SJSA1 (cell line): ENCODE results near the gene HEPACAM. TPM values are rescaled to one million over a fixed set of nuclear protein-coding genes. Genes with fewer than 3 reads are reported as not detected.
"Not testable (repeated sequence)": the region's sequence is repeated elsewhere in the genome, so short reads cannot be mapped to it uniquely, and the experiment has no call there.

Experiments
- DNase-seq, 2 experiments: peaks; one replicate each; pipeline ENCODE4 v3.0.0-alpha.2; 2015 to 2020; ENCODE audit warnings: low spot score in 2 of 2, low read depth in 1 of 2
- H3K27ac ChIP-seq: fragments of 250-450 bp; sonication (Bioruptor Pico); 2 replicates; pipeline ENCODE4 v1.5.1; 2020; ENCODE audit warnings: mild to moderate bottlenecking, moderate library complexity
- H3K27me3 ChIP-seq: fragments of 250-450 bp; sonication (Bioruptor Pico); replicated peaks from 2 replicates; pipeline ENCODE4 v1.5.1; 2020; ENCODE audit warnings: mild to moderate bottlenecking, moderate library complexity
- H3K36me3 ChIP-seq: fragments of 250-450 bp; sonication (Bioruptor Pico); 2 replicates; pipeline ENCODE4 v1.5.1; 2020; ENCODE audit warnings: mild to moderate bottlenecking
- H3K4me1 ChIP-seq: fragments of 250-450 bp; sonication (Bioruptor Pico); replicated peaks from 2 replicates; pipeline ENCODE4 v1.6.1; 2021; ENCODE audit warnings: mild to moderate bottlenecking
- H3K4me3 ChIP-seq: fragments of 250-450 bp; sonication (Bioruptor Pico); 2 replicates; pipeline ENCODE4 v1.5.1; 2020; ENCODE audit warnings: mild to moderate bottlenecking
- H3K9me3 ChIP-seq: fragments of 250-450 bp; sonication (Bioruptor Pico); replicated peaks from 2 replicates; pipeline ENCODE4 v1.5.1; 2020; ENCODE audit warnings: mild to moderate bottlenecking
- total RNA-seq: library from RNA; depleted of rRNA; stranded (reverse); fragments of >200 nt; shearing (Covaris generic); gene quantifications from 2 replicates; pipeline ENCODE4 v1.2.3, GENCODE V29; 2014; rRNA removed

The HEPACAM gene, protein sequence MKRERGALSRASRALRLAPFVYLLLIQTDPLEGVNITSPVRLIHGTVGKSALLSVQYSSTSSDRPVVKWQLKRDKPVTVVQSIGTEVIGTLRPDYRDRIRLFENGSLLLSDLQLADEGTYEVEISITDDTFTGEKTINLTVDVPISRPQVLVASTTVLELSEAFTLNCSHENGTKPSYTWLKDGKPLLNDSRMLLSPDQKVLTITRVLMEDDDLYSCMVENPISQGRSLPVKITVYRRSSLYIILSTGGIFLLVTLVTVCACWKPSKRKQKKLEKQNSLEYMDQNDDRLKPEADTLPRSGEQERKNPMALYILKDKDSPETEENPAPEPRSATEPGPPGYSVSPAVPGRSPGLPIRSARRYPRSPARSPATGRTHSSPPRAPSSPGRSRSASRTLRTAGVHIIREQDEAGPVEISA
- not detected in 2 replicates for total RNA-seq

DNA sequence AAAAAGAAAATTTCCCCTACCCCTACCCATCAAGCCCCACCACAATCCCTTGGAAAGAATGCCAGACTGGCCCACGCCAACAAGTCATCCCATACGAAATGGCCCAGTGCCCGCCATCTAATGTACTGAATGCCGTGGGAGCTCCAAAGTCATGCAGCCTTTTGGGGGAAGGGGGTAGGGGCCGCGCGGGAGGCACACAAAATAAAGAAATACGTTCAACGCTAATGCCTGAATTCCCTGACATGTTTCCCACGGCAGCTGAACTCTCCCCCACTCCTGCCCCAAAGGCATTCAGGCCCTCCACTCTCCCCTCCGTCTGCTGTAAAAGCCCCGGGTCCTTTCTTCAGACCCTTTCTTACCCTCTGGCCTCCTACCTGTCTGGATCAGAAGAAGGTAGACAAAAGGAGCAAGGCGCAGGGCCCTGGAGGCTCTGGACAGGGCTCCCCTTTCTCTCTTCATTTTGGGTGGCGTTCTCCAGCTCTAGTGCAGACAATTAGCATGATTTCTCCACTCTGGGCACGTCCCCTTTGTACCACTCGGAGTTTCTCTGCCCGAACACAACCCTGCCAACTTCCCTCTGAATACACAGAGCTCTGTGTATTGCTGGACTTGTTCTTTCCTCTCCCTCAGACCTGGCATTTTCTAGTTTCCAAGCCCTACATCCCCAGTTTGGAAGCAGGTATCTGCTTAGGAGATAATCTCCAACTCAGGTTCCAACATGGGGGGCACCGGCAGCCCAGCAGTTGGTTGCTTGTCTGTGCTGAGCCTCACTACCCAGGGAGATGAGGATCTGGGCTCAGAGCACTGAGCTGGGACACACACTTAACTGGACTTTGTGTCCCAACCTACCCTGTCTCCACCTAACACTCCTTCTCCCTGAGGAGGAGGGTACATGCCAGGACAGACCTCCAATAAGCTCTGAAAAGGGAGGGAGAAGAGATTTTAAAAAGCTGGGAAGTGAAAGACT is at the start of gene HEPACAM:
TSS of gene HEPACAM (minus strand) at position 500 of the 967 bp plus-strand sequence. CDS start at position 459, 41 bp downstream.
- Histone ChIP-seq H3K36me3 (no peaks in the 10 kb centered on the region), H3K4me1 (no peaks in the 10 kb centered on the region), H3K4me3 (no peak within 1 kb of the TSS), H3K27me3 (no peaks in the 10 kb centered on the region), H3K27ac (no peak within 1 kb of the TSS), H3K9me3 (no peaks in the 10 kb centered on the region)
- no peak for DNase-seq

DNA sequence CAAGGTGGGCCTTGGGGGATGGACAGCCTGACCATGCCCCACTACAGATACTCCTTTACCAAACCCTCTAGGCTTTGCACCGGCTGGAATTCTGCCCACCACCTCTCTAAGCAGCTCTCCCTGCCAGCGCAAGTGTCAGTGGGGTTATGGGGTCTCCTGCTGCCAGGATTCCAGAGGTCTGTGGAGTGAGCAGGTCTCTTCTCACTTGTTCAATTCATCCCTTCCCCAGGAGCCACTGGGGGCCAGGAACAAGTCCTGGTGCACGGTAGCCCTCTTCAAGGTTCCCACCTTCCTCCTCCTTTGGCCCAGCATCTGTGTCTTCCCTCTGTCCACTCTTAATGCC is 48.6 kb upstream of the HEPACAM start:
- no peak overlapping the region for H3K27ac ChIP-seq
- no peaks in the 10 kb centered on the region; the same call in 1 of the 2 replicates for H3K36me3 ChIP-seq
- DNase-seq: no peak
- H3K4me3 ChIP-seq: no peak overlapping the region
- H3K9me3 ChIP-seq: no peaks in the 10 kb centered on the region
- no peaks in the 10 kb centered on the region for H3K4me1 ChIP-seq
- H3K27me3 ChIP-seq: no peaks in the 10 kb centered on the region

DNA sequence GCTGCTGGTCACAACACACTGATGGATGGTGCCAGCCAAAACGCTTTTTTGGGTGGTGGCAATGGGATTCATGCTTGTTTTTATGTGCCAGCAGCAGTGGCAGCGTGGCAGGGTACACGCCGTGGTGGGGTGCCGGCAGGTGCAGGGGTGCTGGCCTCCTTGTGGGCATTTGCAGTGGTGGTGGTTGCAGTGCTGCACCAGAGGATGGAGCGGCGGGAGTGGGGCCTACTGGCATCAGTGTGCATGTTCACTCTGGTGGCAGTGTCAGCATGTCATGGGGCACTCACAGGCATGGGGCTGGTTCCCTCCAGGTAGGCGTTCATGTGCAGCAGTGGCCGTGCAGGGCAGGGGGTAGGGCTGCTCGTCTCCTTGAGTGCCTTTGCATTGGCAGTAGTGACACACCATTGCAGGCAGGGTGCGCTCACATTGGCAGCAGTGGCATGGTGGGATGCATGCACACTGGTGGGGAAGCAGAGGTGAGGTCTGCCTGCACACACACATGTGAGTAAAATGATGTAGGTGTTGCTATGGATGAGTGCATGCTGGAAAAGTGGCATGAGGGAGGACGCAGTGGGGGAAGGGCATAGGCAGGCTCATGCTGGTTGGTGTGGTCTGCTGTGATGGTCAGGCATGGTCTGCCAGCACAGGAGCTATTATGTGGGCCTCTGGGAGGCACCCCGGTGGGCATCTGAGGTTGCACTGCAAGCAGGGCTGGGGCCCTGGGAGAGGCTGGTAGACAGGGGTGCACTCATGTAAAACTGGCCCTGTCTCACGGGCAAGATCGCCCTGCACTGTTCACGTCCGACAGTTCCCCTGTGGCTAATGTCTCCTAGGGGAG is 48.0 kb upstream of the HEPACAM start:
- Histone ChIP-seq H3K27ac (no peak overlapping the region), H3K36me3 (no peaks in the 10 kb centered on the region; the same call in 1 of the 2 replicates), H3K9me3 (no peaks in the 10 kb centered on the region), H3K4me1 (no peaks in the 10 kb centered on the region), H3K27me3 (no peaks in the 10 kb centered on the region), H3K4me3 (no peak overlapping the region)
- no peak for DNase-seq

DNA sequence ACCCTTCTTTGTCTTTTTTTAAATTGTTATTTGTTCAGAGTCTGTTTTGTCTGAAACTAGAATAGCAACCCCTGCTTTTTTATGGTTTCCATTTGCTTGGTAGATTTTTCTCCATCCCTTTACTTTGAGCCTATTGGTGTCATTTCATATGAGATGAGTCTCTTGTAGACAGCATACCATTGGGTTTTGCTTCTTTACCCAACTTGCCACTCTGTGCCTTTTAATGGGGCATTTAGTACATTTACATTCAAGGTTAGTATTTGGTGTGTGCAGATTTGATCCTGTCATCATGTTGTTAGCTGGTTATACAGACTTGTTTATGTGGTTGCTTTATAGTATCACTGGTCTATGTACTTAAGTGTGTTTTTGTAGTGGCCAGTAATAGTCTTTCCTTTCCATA is 46.2 kb upstream of the HEPACAM start:
- no peaks in the 10 kb centered on the region for H3K36me3 ChIP-seq
- no peaks in the 10 kb centered on the region for H3K27me3 ChIP-seq
- H3K4me3 ChIP-seq: no peak overlapping the region
- no peak for DNase-seq
- no peaks in the 10 kb centered on the region for H3K9me3 ChIP-seq
- H3K27ac ChIP-seq: no peak overlapping the region
- no peaks in the 10 kb centered on the region for H3K4me1 ChIP-seq

DNA sequence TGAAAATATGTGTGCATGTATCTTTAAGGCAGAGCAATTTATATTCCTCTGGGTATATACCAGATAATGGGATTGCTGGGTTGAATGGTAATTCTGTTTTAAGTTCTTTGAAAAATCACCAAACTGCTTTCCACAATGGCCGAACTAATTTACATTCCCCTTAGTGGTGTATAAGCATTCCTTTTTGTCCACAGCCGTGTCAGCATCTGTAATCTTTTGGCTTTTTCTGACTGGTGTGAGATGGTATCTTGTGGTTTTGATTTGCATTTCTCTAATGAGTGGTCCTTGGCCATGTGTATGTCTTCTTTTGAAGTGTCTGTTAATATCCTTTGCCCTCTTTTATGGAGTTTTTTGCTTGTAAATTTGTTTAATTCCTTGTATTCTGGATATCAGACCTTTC is 42.5 kb upstream of the HEPACAM start:
- Histone ChIP-seq H3K4me3 (no peak overlapping the region), H3K27ac (no peak overlapping the region), H3K36me3 (no peaks in the 10 kb centered on the region), H3K4me1 (no peaks in the 10 kb centered on the region), H3K27me3 (no peaks in the 10 kb centered on the region), H3K9me3 (no peaks in the 10 kb centered on the region)
- no peak for DNase-seq

DNA sequence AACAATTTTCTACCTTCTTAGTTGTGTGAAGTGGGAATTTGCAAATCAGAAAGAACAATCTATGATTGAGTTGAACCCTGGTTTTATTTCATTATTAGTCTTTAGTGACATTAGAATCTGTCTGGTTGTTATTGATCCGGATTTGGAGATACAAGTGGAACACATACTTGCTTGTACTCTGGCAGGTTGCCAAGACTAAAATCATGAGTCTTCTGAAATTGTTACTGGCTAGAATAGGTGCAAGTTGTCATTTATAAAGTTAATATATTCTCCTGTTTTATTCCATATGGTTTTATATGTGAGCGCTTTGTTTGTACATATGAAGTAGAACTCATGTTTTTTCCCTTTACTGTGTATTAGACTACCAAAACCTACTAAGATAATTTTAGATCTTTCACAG is 41.2 kb upstream of the HEPACAM start:
- Histone ChIP-seq H3K27me3 (no peaks in the 10 kb centered on the region), H3K4me1 (no peaks in the 10 kb centered on the region), H3K36me3 (no peaks in the 10 kb centered on the region), H3K9me3 (no peaks in the 10 kb centered on the region), H3K4me3 (no peak overlapping the region), H3K27ac (no peak overlapping the region)
- DNase-seq: no peak

DNA sequence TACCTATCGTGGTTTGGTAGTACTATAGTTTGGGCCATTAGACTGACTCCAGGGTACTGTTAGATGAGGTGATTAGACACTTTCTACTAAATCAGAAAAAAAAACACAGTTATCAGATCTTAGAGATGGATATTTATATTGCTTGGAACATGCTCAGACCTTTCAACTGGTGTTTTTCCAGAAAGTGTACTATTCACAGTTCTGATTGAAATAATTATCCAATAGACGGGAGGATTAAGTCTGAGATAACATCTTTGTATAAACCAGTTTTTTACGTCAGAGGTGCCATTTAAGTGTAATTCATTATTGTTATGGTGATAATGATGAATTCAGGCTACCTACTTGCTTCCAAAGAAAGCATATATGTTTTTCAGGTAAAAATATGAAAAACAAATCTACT is 40.7 kb upstream of the HEPACAM start:
- Histone ChIP-seq H3K36me3 (no peaks in the 10 kb centered on the region), H3K4me3 (no peak overlapping the region), H3K9me3 (no peaks in the 10 kb centered on the region), H3K27ac (no peak overlapping the region), H3K27me3 (no peaks in the 10 kb centered on the region), H3K4me1 (no peaks in the 10 kb centered on the region)
- no peak for DNase-seq

DNA sequence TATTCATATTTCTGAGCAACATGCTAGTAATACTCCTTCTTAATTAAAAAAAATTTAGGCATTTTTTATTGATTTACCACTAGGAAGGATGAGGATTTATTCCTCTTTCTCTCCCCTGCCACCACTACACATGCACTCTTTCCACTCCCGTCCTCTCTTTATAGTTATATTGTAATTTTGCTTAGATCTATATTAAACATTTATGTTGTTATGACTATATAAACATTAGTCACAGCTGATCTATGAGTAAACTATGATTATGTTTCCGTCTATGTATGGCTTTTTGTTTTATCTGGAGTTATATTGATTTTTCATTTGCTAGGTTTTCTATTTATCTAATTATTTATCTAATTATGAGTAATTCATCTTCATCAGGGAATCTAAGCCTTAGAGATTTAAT is 36.0 kb upstream of the HEPACAM start:
- no peak overlapping the region for H3K4me3 ChIP-seq
- no peaks in the 10 kb centered on the region for H3K27me3 ChIP-seq
- H3K36me3 ChIP-seq: no peaks in the 10 kb centered on the region
- H3K9me3 ChIP-seq: no peaks in the 10 kb centered on the region
- H3K27ac ChIP-seq: no peak overlapping the region
- no peak for DNase-seq
- H3K4me1 ChIP-seq: no peaks in the 10 kb centered on the region

DNA sequence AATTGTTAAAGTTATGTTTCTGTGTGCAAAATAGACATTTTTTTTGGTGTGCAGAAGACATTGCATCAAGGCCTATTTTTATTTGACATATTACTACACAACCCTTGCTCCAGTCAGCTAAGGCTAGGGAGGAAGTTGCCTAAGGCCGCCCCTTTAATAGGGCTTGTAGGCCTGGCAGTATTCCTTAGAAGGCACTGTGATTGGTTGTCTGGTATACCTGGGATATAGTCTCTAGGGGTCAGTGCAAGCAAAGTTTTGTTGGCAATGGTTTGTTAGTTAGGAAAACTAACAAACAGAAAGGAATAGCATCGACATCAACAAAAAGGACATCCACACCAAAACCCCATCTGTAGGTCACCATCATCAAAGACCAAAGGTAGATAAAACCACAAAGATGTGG is 35.1 kb upstream of the HEPACAM start:
- Histone ChIP-seq H3K9me3 (no peaks in the 10 kb centered on the region), H3K4me1 (no peaks in the 10 kb centered on the region), H3K36me3 (no peaks in the 10 kb centered on the region), H3K27me3 (no peaks in the 10 kb centered on the region), H3K4me3 (no peak overlapping the region), H3K27ac (no peak overlapping the region)
- no peak for DNase-seq

DNA sequence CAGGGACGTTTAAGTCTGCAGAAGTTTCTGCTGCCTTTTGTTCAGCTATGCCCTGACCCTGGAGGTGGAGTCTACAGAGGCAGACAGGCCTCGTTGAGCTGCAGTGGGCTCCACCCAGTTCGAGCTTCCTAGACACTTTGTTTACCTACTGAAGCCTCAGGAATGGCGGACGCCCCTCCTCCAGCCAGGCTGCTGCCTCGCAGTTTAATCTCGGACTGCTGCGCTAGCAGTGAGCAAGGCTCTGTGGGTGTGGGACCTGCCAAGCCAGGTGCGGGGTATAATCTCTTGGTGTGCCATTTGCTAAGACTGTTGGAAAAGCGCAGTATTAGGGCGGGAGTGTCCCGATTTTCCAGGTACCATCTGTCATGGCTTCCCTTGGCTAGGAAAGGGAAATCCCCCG is 32.4 kb upstream of the HEPACAM start:
- H3K4me3 ChIP-seq, H3K36me3 ChIP-seq, H3K27me3 ChIP-seq, H3K27ac ChIP-seq, H3K4me1 ChIP-seq, DNase-seq, H3K9me3 ChIP-seq: not testable (repeated sequence)

DNA sequence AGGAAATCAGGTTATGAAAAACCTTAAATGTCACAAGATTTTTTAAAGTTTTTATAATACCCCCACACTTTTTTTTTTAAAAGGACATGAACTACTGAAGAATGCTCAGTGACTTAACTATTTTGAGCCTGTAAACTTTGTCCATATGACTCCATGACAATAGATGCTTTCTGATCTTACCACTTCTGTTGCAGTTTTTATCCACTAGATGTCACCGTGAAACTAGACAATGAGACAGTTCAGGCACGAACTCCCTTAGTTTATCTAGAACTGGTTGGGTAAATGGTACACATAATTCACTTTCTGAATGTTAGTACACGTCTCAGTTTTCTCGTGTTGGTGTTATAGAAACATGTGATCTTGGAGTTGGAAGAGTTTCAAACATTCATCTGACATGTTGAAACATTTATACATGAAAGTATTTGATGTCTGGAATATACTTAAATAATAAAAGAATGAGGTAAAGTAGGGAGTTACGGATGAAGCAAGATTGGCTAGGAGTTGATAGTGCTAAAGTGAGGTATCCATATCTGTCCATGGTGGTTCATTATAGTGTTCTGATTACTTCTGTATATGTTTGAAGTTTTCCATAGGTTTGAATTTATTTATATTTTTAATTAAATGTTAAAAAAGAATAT is 26.2 kb upstream of the HEPACAM start:
- Histone ChIP-seq H3K27ac (no peak overlapping the region), H3K9me3 (no peaks in the 10 kb centered on the region), H3K4me3 (no peak overlapping the region), H3K36me3 (no peaks in the 10 kb centered on the region), H3K27me3 (no peaks in the 10 kb centered on the region), H3K4me1 (no peaks in the 10 kb centered on the region)
- DNase-seq: peak in 1 of 2 experiments; percentile 16

DNA sequence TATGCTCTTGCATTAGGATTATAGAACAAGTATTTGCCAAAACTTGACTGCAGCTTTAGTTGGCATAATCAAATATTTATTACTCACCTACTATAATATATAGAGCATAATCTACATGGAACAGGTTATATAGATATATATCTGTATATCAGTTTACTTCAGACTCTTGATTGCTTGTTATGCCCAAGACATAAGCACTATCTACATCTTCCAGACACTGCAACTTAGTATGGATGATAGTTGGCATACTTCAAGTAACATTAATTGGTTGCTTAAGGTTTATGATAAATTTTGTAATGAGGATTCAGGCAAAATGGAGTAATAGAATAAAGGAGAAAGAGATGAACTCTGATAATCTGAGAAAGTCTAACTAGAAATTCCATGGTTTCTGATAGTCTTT is 19.2 kb upstream of the HEPACAM start:
- Histone ChIP-seq H3K27ac (no peak overlapping the region), H3K4me3 (peak overlapping the region; percentile 54; the same call in 1 of the 2 replicates)
- DNase-seq: no peak

DNA sequence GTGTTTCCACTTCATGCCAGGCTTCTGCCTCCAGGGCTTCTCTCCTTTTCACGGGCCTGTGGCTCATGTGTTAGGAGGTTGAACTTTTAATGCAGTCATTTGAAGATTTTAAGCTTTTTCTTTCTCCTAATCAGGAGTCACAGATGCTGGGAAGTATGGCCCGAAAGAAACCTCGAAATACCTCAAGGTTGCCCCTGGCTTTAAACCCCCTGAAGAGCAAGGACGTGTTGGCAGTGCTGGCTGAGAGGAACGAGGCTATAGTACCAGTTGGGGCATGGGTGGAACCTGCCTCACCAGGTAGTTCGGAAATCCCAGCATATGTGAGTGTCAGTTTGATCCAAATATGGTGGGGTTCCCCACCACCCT is 18.7 kb upstream of the HEPACAM start:
- H3K4me3 ChIP-seq: peak overlapping the region; percentile 54
- no peaks in the 10 kb centered on the region for H3K27me3 ChIP-seq
- no peaks in the 10 kb centered on the region for H3K36me3 ChIP-seq
- no peak for DNase-seq
- H3K27ac ChIP-seq: peak overlapping the region; percentile 79
- peaks cover 8% of the 10 kb centered on the region for H3K4me1 ChIP-seq
- no peaks in the 10 kb centered on the region for H3K9me3 ChIP-seq

More for the DNA sequence above, 19.2 kb upstream of the HEPACAM start:
- no peaks in the 10 kb centered on the region for H3K27me3 ChIP-seq
- H3K36me3 ChIP-seq: no peaks in the 10 kb centered on the region
- no peaks in the 10 kb centered on the region for H3K9me3 ChIP-seq
- H3K4me1 ChIP-seq: peaks cover 8% of the 10 kb centered on the region
